PC-3 (cell line): Measurements from ENCODE around the gene GCC1. TPM values are rescaled to one million over a fixed set of nuclear protein-coding genes. Genes with fewer than 3 reads are reported as not detected.

Experiments used
- ATAC-seq: fragments of 200-7000 bp; cut with Tn5 transposase; 2 replicates; pipeline ENCODE4 v1.9.1; 2020; ENCODE audit warnings: mild to moderate bottlenecking, moderate library complexity
- BruUV-seq: library from RNA; stranded (reverse); fragments of 400-500 nt; replicated peaks from 2 replicates; lab custom pipeline; 2021; lab: Mats Ljungman, UMichigan
- CTCF ChIA-PET: fragments of 300-600 bp; sonication (Branson Sonifier 250); formaldehyde crosslinking; loops from one replicate; lab custom pipeline; 2022; ENCODE audit warnings: antibody characterized with exemption; lab: Charles Lee
- POLR2A ChIA-PET: fragments of 300-600 bp; sonication (Branson Sonifier 250); formaldehyde crosslinking; loops from one replicate; lab custom pipeline; 2022; ENCODE audit warnings: antibody characterized with exemption; ENCODE audit not compliant: unreplicated experiment; lab: Charles Lee
- DNase-seq: peaks from one replicate; pipeline ENCODE4 v3.0.0-alpha.2; 2015
- H2AFZ ChIP-seq: fragments of 300-600 bp; sonication (generic); 2 replicates; pipeline ENCODE4 v1.6.0; 2016; ENCODE audit warnings: antibody characterized with exemption, low read length
- H3F3A ChIP-seq: fragments of 300-600 bp; sonication (generic); one replicate; pipeline ENCODE4 v1.6.0; 2017; ENCODE audit warnings: antibody characterized with exemption, low read length, control low read depth, mild to moderate bottlenecking; ENCODE audit not compliant: unreplicated experiment
- H3K27ac ChIP-seq: fragments of 300-600 bp; sonication (generic); 2 replicates; pipeline ENCODE4 v1.5.1; 2016; ENCODE audit warnings: mild to moderate bottlenecking, low read length
- H3K27me3 ChIP-seq: fragments of 300-600 bp; sonication (generic); 2 replicates; pipeline ENCODE4 v1.6.1; 2016; ENCODE audit warnings: low read length, mixed read lengths
- H3K36me3 ChIP-seq: fragments of 300-600 bp; sonication (generic); 2 replicates; pipeline ENCODE4 v1.6.1; 2016; ENCODE audit warnings: low read depth, mixed run types, low read length, mixed read lengths
- H3K4me1 ChIP-seq: fragments of 300-600 bp; sonication (generic); 2 replicates; pipeline ENCODE4 v1.5.1; 2016; ENCODE audit warnings: low read length; ENCODE audit not compliant: insufficient read depth
- H3K4me2 ChIP-seq: fragments of 300-600 bp; sonication (generic); 2 replicates; pipeline ENCODE4 v1.6.0; 2016; ENCODE audit warnings: low read length
- H3K4me3 ChIP-seq: fragments of 300-600 bp; sonication (generic); 2 replicates; pipeline ENCODE4 v1.5.1; 2016; ENCODE audit warnings: mild to moderate bottlenecking, low read length, mixed read lengths
- H3K79me2 ChIP-seq: fragments of 300-600 bp; sonication (generic); 2 replicates; pipeline ENCODE4 v1.6.1; 2017; ENCODE audit warnings: low read length, mixed read lengths
- H3K9ac ChIP-seq: fragments of 300-600 bp; sonication (generic); 2 replicates; pipeline ENCODE4 v1.6.0; 2016; ENCODE audit warnings: mild to moderate bottlenecking, low read length
- H3K9me2 ChIP-seq: fragments of 300-600 bp; sonication (generic); replicated peaks from 2 replicates; pipeline ENCODE4 v1.6.1; 2016; ENCODE audit warnings: mixed run types, low read length, mixed read lengths
- H3K9me3 ChIP-seq: fragments of 300-600 bp; sonication (generic); 2 replicates; pipeline ENCODE4 v1.6.1; 2016; ENCODE audit warnings: low read length, mixed read lengths
- H4K20me1 ChIP-seq: fragments of 300-600 bp; sonication (generic); 2 replicates; pipeline ENCODE4 v1.6.1; 2016; ENCODE audit warnings: low read length, mixed read lengths
- EZH2 ChIP-seq: fragments of 300-600 bp; sonication (generic); IDR thresholded peaks from one replicate; pipeline ENCODE4 v1.6.1; 2017; ENCODE audit warnings: antibody characterized with exemption, mild to moderate bottlenecking, low read length; ENCODE audit not compliant: unreplicated experiment
- EZH2phosphoT487 ChIP-seq: fragments of 300-600 bp; sonication (generic); IDR thresholded peaks from 2 replicates; pipeline ENCODE4 v1.6.1; 2018; ENCODE audit warnings: mild to moderate bottlenecking, antibody characterized with exemption, low read length, borderline replicate concordance
- intact Hi-C: fragments of 100-400 bp; cut with micrococcal nuclease; formaldehyde crosslinking; loops from 2 replicates; pipeline ENCODE4 v1.9.0; 2023
- total RNA-seq: library from RNA; depleted of rRNA; stranded (reverse); fragments of >200 nt; gene quantifications from 2 replicates; pipeline ENCODE4 v1.2.3, GENCODE V29; 2014
- TF ChIP-seq, protein P1 (sequence below): fragments of 300-600 bp; sonication (generic); conservative IDR thresholded peaks from 2 replicates; pipeline ENCODE4 v1.5.1; 2017; ENCODE audit warnings: antibody characterized with exemption, low read depth, mild to moderate bottlenecking, low read length

GCC1 gene
- total RNA-seq, 1 experiment from 2014 or later: 11.2 TPM

DNA sequence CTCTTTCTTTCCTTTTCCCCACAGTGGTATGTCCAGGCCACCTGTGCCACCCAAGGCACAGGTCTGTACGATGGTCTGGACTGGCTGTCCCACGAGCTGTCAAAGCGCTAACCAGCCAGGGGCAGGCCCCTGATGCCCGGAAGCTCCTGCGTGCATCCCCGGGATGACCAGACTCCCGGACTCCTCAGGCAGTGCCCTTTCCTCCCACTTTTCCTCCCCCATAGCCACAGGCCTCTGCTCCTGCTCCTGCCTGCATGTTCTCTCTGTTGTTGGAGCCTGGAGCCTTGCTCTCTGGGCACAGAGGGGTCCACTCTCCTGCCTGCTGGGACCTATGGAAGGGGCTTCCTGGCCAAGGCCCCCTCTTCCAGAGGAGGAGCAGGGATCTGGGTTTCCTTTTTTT lies 5.8 kb upstream of the GCC1 start:
- ChIA-PET CTCF (no interaction called here), POLR2A (no interaction called here)
- Histone ChIP-seq H3K27ac (no peak overlapping the region), H3F3A (no peaks in the 10 kb centered on the region), H3K4me2 (no peak overlapping the region), H2AFZ (no peak overlapping the region), H4K20me1 (0 out of 2 replicates have a peak, but pooled peaks cover 11% of the 10 kb centered on the region), H3K9ac (no peak overlapping the region), H3K27me3 (no peaks in the 10 kb centered on the region), H3K9me3 (no peaks in the 10 kb centered on the region), H3K79me2 (peaks cover 17% of the 10 kb centered on the region), H3K36me3 (peaks cover 10% of the 10 kb centered on the region), H3K9me2 (no peaks in the 10 kb centered on the region), H3K4me3 (no peak overlapping the region), H3K4me1 (peaks cover 11% of the 10 kb centered on the region)
- no peak for DNase-seq
- TF ChIP-seq EZH2 (no peak), EZH2phosphoT487 (no peak)
- TF ChIP-seq, protein P1, sequence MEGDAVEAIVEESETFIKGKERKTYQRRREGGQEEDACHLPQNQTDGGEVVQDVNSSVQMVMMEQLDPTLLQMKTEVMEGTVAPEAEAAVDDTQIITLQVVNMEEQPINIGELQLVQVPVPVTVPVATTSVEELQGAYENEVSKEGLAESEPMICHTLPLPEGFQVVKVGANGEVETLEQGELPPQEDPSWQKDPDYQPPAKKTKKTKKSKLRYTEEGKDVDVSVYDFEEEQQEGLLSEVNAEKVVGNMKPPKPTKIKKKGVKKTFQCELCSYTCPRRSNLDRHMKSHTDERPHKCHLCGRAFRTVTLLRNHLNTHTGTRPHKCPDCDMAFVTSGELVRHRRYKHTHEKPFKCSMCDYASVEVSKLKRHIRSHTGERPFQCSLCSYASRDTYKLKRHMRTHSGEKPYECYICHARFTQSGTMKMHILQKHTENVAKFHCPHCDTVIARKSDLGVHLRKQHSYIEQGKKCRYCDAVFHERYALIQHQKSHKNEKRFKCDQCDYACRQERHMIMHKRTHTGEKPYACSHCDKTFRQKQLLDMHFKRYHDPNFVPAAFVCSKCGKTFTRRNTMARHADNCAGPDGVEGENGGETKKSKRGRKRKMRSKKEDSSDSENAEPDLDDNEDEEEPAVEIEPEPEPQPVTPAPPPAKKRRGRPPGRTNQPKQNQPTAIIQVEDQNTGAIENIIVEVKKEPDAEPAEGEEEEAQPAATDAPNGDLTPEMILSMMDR: no peak
- intact Hi-C loops: loop anchor here (5.0 kb wide), 1 partner anchor 51 kb away; no protein-coding TSS in a partner anchor
- BruUV-seq: no TSS peak
- no peak for ATAC-seq

DNA sequence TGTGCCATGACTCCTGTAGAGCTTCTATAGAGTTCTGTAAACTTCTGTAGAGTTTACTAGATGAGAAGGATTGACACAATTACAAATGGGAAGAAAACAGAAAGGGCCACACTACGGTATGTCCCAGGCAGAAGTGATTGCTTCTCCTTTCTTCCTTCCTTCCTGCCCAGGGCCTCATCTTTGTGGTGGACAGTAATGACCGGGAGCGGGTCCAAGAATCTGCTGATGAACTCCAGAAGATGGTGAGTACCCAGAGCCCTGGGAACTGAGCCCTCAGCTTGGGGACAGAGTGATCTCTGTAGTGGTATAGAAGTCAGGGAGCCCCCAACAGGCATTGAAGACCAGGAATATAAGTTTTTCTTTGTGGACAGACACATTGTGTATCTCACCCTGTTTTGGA lies 4.5 kb upstream of the GCC1 start:
- Histone ChIP-seq H2AFZ (no peak overlapping the region), H3K4me3 (peak overlapping the region; percentile 94; the same call in 1 of the 2 replicates), H3K9me3 (no peaks in the 10 kb centered on the region), H3K36me3 (peaks cover 10% of the 10 kb centered on the region), H3K9me2 (no peaks in the 10 kb centered on the region), H3K27me3 (no peaks in the 10 kb centered on the region), H3K4me1 (peaks cover 15% of the 10 kb centered on the region), H3K27ac (no peak overlapping the region), H4K20me1 (0 out of 2 replicates have a peak, but pooled peaks cover 11% of the 10 kb centered on the region), H3K9ac (no peak overlapping the region), H3K79me2 (peaks cover 21% of the 10 kb centered on the region), H3F3A (no peaks in the 10 kb centered on the region), H3K4me2 (peak overlapping the region; percentile 91)
- ChIA-PET CTCF (no interaction called here), POLR2A (no interaction called here)
- TF ChIP-seq, protein P1: no peak
- TF ChIP-seq EZH2 (no peak), EZH2phosphoT487 (no peak)
- intact Hi-C loops: loop anchor here (2.0 to 5.0 kb wide), 3 partner anchors 52 to 77 kb away; partner anchors contain the start of gene SND1
- ATAC-seq (no peak), DNase-seq (no peak)
- BruUV-seq: no TSS peak

DNA sequence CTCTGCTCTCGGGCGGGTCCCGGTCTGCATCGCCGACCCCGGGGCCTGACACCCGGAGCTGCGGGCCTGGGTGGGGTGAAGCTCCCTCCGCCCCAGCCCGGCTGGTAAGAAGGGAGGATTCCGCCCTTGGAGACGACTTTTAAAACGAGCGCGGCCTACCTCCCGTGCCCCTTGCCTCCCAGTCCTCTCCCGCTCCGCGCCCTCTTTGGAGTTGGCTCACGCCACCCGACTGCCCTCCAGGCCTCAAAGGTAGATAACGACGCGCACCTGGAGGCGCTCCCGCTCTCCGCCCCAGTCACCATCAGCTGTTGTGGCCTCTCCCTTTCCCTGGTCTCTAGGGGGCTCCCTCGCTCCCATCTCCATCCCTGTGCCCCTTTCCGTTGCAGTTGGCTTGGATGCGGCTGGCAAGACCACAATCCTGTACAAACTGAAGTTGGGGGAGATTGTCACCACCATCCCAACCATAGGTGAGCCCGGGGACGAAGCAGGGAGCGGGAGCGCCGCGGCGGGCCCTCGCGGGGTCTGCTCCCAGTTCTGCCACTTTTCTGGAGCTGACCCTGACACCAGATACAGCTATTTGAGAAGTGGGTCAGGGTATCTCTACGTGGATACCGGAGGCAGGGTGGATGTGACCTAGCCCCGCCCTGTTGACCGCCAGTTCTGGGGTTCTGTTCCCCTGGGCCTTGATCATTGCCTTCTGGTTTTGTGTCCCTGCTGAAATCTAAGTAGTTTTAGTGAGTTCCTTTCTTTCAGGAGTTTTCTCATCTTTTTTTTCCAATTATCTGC lies 3.5 kb upstream of the GCC1 start:
- DNase-seq: peak; percentile 43
- ChIA-PET CTCF (interaction anchor here (0.6 to 0.7 kb wide), 2 partner anchors 104 to 115 kb away, joined by 3 read pairs; no protein-coding TSS in a partner anchor), POLR2A (interaction anchor here (0.6 kb wide), 2 partner anchors 365 to 502 kb away, joined by 3 to 5 read pairs; no protein-coding TSS in a partner anchor)

More for the DNA sequence above, 3.5 kb upstream of the GCC1 start:
- H3K9me3 ChIP-seq: no peaks in the 10 kb centered on the region
- H3K4me1 ChIP-seq: peaks cover 18% of the 10 kb centered on the region
- H4K20me1 ChIP-seq: peaks cover 15% of the 10 kb centered on the region
- H3K27ac ChIP-seq: no peak overlapping the region; the same call in 1 of the 2 replicates
- peak; percentile 48 for ATAC-seq
- peak overlapping the region; percentile 92 for H3K9ac ChIP-seq
- no peaks in the 10 kb centered on the region for H3F3A ChIP-seq
- H3K36me3 ChIP-seq: peaks cover 10% of the 10 kb centered on the region
- peak overlapping the region; percentile 91 for H3K4me2 ChIP-seq
- H3K79me2 ChIP-seq: peaks cover 31% of the 10 kb centered on the region
- no TSS peak for BruUV-seq
- no peaks in the 10 kb centered on the region for H3K9me2 ChIP-seq
- peak overlapping the region; percentile 94 for H3K4me3 ChIP-seq
- peak overlapping the region; percentile 93 for H2AFZ ChIP-seq
- TF ChIP-seq, protein P1: peak; percentile 62
- TF ChIP-seq EZH2phosphoT487 (no peak), EZH2 (no peak)
- H3K27me3 ChIP-seq: no peaks in the 10 kb centered on the region
- intact Hi-C loops: loop anchor here (2.0 to 5.0 kb wide), 2 partner anchors 64 to 78 kb away; partner anchors contain the start of gene SND1
